H9 (cell line): Measurements from ENCODE around the gene BTRC. TPM values are rescaled to one million over a fixed set of nuclear protein-coding genes. Genes with fewer than 3 reads are reported as not detected.

Experiments used
- DNase-seq: peaks from one replicate; pipeline ENCODE4 v3.0.0-alpha.2; 2017
- H2AFZ ChIP-seq: one replicate; pipeline ENCODE4 v1.6.1; 2013; ENCODE audit warnings: mild to moderate bottlenecking, low read length, control low read depth, moderate library complexity
- H2AK5ac ChIP-seq: 2 replicates; pipeline ENCODE4 v1.6.1; 2013; ENCODE audit warnings: low read length, control low read depth, mixed read lengths; ENCODE audit not compliant: insufficient read length
- H2BK120ac ChIP-seq: one replicate; pipeline ENCODE4 v1.6.1; 2013; ENCODE audit warnings: low read depth, mild to moderate bottlenecking, low read length, control low read depth, inconsistent platforms; ENCODE audit not compliant: poor library complexity, severe bottlenecking
- H2BK12ac ChIP-seq: 2 replicates; pipeline ENCODE4 v1.6.1; 2013; ENCODE audit warnings: low read length, control low read depth, mixed read lengths, low read depth; ENCODE audit not compliant: insufficient read length
- H2BK15ac ChIP-seq: 2 replicates; pipeline ENCODE4 v1.6.1; 2013; ENCODE audit warnings: low read depth, low read length, control low read depth
- H2BK20ac ChIP-seq: one replicate; pipeline ENCODE4 v1.6.1; 2013; ENCODE audit warnings: low read depth, mild to moderate bottlenecking, low read length, control low read depth, inconsistent platforms; ENCODE audit not compliant: poor library complexity, severe bottlenecking
- H2BK5ac ChIP-seq: 2 replicates; pipeline ENCODE4 v1.6.1; 2013; ENCODE audit warnings: low read length, control low read depth, mixed read lengths; ENCODE audit not compliant: insufficient read length
- H3K14ac ChIP-seq: 2 replicates; pipeline ENCODE4 v1.6.1; 2013; ENCODE audit warnings: low read length, control low read depth; ENCODE audit not compliant: insufficient read depth
- H3K18ac ChIP-seq: 2 replicates; pipeline ENCODE4 v1.6.1; 2013; ENCODE audit warnings: low read depth, mild to moderate bottlenecking, mixed read lengths, low read length, control low read depth; ENCODE audit not compliant: insufficient read length
- H3K23ac ChIP-seq: 2 replicates; pipeline ENCODE4 v1.6.1; 2013; ENCODE audit warnings: low read length, control low read depth, mixed read lengths, low read depth; ENCODE audit not compliant: insufficient read length
- H3K23me2 ChIP-seq: 2 replicates; pipeline ENCODE4 v1.6.1; 2013; ENCODE audit warnings: low read depth, mild to moderate bottlenecking, mixed read lengths, low read length, control low read depth; ENCODE audit not compliant: insufficient read length, poor library complexity, severe bottlenecking
- H3K27ac ChIP-seq: 2 replicates; pipeline ENCODE4 v1.5.1; 2013; ENCODE audit warnings: low read length, control low read depth, mixed read lengths, low read depth; ENCODE audit not compliant: insufficient read length
- H3K27me3 ChIP-seq: 2 replicates; pipeline ENCODE4 v1.6.1; 2013; ENCODE audit warnings: low read length, control low read depth, inconsistent platforms; ENCODE audit not compliant: insufficient read depth
- H3K4ac ChIP-seq: 2 replicates; pipeline ENCODE4 v1.6.1; 2013; ENCODE audit warnings: low read depth, mild to moderate bottlenecking, control low read depth, inconsistent platforms, low read length, moderate library complexity
- H3K4me1 ChIP-seq: 2 replicates; pipeline ENCODE4 v1.6.1; 2013; ENCODE audit warnings: low read length, control low read depth, inconsistent platforms; ENCODE audit not compliant: insufficient read depth
- H3K4me2 ChIP-seq: 2 replicates; pipeline ENCODE4 v1.6.1; 2013; ENCODE audit warnings: low read length, control low read depth, mixed read lengths; ENCODE audit not compliant: insufficient read length, insufficient read depth
- H3K56ac ChIP-seq: 2 replicates; pipeline ENCODE4 v1.6.1; 2013; ENCODE audit warnings: low read depth, mild to moderate bottlenecking, mixed read lengths, low read length, control low read depth; ENCODE audit not compliant: insufficient read length
- H3K79me1 ChIP-seq: 2 replicates; pipeline ENCODE4 v1.6.1; 2013; ENCODE audit warnings: low read depth, mild to moderate bottlenecking, moderate library complexity, low read length, control low read depth, inconsistent platforms; ENCODE audit not compliant: insufficient read depth, poor library complexity, severe bottlenecking
- H3K79me2 ChIP-seq: 2 replicates; pipeline ENCODE4 v1.6.1; 2013; ENCODE audit warnings: low read length, control low read depth, inconsistent platforms; ENCODE audit not compliant: insufficient read depth
- H3K9ac ChIP-seq: 2 replicates; pipeline ENCODE4 v1.6.1; 2013; ENCODE audit warnings: low read length, control low read depth, mixed read lengths; ENCODE audit not compliant: insufficient read length; ENCODE audit errors: extremely low read depth
- H3K9me3 ChIP-seq: one replicate; pipeline ENCODE4 v1.6.1; 2013; ENCODE audit warnings: low read depth, low read length, inconsistent platforms; ENCODE audit not compliant: control insufficient read depth
- H3T11ph ChIP-seq: one replicate; pipeline ENCODE4 v1.6.1; 2013; ENCODE audit warnings: mild to moderate bottlenecking, low read length, control low read depth, inconsistent platforms
- H4K20me1 ChIP-seq: one replicate; pipeline ENCODE4 v1.6.1; 2013; ENCODE audit not compliant: control insufficient read depth, insufficient read length, insufficient read depth
- H4K5ac ChIP-seq: 2 replicates; pipeline ENCODE4 v1.6.1; 2013; ENCODE audit warnings: low read depth, mild to moderate bottlenecking, mixed read lengths, low read length, control low read depth; ENCODE audit not compliant: insufficient read length
- H4K8ac ChIP-seq: replicated peaks from 2 replicates; pipeline ENCODE4 v1.6.1; 2013; ENCODE audit warnings: low read length, control low read depth, mixed read lengths, low read depth; ENCODE audit not compliant: insufficient read length
- H4K91ac ChIP-seq: 2 replicates; pipeline ENCODE4 v1.6.1; 2013; ENCODE audit warnings: low read depth, mild to moderate bottlenecking, moderate library complexity, mixed read lengths, low read length, control low read depth; ENCODE audit not compliant: insufficient read length
- H3K27ac Mint-ChIP-seq, 3 experiments: 2 replicates in 2 of 3; 3 replicates in 1 of 3; pipeline ENCODE4 v1.8.0; 2020 to 2021; ENCODE audit warnings: mixed read lengths in 3 of 3, mild to moderate bottlenecking in 1 of 3, moderate library complexity in 1 of 3
- H3K27me3 Mint-ChIP-seq: 2 replicates; pipeline ENCODE4 v1.8.0; 2021; ENCODE audit warnings: low read depth, mild to moderate bottlenecking, moderate library complexity, mixed read lengths
- H3K36me3 Mint-ChIP-seq, 3 experiments: 2 replicates in 2 of 3; 3 replicates in 1 of 3; pipeline ENCODE4 v1.8.0; 2020 to 2021; ENCODE audit warnings: low read depth in 3 of 3, mixed read lengths in 3 of 3; ENCODE audit not compliant: insufficient read depth in 1 of 3
- H3K4me1 Mint-ChIP-seq, 2 experiments: 2 replicates each; pipeline ENCODE4 v1.8.0; 2020; ENCODE audit warnings: mixed read lengths in 2 of 2
- H3K4me3 Mint-ChIP-seq, 2 experiments: 2 replicates in 1 of 2; 3 replicates in 1 of 2; pipeline ENCODE4 v1.8.0; 2020 to 2021; ENCODE audit warnings: mild to moderate bottlenecking in 2 of 2, mixed read lengths in 2 of 2, moderate library complexity in 1 of 2
- H3K9me3 Mint-ChIP-seq, 2 experiments: 2 replicates in 1 of 2; 3 replicates in 1 of 2; pipeline ENCODE4 v1.8.0; 2020; ENCODE audit warnings: mild to moderate bottlenecking in 2 of 2, mixed read lengths in 2 of 2, moderate library complexity in 1 of 2
- WGBS: extraction: QIAGEN DNeasy Blood & Tissue Kit; methylation state at CpG from one replicate; pipeline ENCODE4 v1.1.7; 2013; ENCODE audit warnings: missing lambda C conversion rate, low lambda C conversion rate, mixed read lengths; ENCODE audit not compliant: insufficient read length; ENCODE audit errors: extremely low coverage; 5-methylcytosine and 5-hydroxymethylcytosine counted together
- total RNA-seq: library from RNA; stranded (reverse); gene quantifications from 2 replicates; pipeline ENCODE4 v1.2.1, GENCODE V29; 2021
- TF ChIP-seq, protein P1 (sequence below): fragments of 200-600 bp; sonication (generic); conservative IDR thresholded peaks from 3 replicates; pipeline ENCODE4 v1.8.0; 2021; ENCODE audit warnings: antibody characterized with exemption, mild to moderate bottlenecking

The BTRC gene
- total RNA-seq, 1 experiment from 2014 or later = 24.2 TPM

DNA sequence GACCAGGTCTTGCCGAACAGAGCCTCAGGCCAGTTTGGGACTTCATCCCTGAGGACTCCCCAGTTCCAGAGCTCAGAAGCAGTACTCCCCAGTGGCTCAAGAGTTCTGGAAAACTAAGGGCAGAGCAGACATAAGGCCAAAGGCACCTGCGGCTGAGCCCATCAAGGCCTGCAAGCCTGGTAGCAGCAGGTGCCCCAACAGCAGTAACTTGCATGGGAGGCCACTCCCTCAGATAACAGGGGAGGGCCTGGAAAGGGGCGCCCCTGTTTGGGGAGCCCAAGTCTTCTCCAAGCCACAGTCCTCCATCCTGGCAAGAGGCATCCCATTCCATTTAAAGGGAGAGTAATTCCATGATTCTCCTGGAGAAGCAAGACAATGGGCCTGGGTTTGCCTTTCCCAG, 221.1 kb downstream of the BTRC start:
- Histone ChIP-seq H2BK12ac (no peak overlapping the region), H3K23me2 (peaks cover 8% of the 10 kb centered on the region), H4K20me1 (no peaks in the 10 kb centered on the region), H3K14ac (no peak overlapping the region), H2BK15ac (no peak overlapping the region), H4K5ac (no peak overlapping the region), H3K4ac (no peak overlapping the region), H3K9me3 (no peaks in the 10 kb centered on the region), H3K9ac (no peak overlapping the region), H2BK20ac (no peak overlapping the region), H2AK5ac (no peak overlapping the region), H3T11ph (no peak overlapping the region), H2AFZ (no peak overlapping the region), H3K56ac (no peak overlapping the region), H4K8ac (no peak overlapping the region), H4K91ac (no peak overlapping the region), H3K79me1 (no peaks in the 10 kb centered on the region), H3K27ac (no peak overlapping the region), H3K18ac (no peak overlapping the region), H3K27me3 (peaks cover 6% of the 10 kb centered on the region; the same call in 1 of the 2 replicates), H3K23ac (no peak overlapping the region), H3K4me1 (no peaks in the 10 kb centered on the region), H2BK5ac (no peak overlapping the region), H2BK120ac (no peak overlapping the region), H3K4me2 (no peak overlapping the region), H3K79me2 (no peaks in the 10 kb centered on the region)
- peaks cover 18 to 35% (median 32%) of the 10 kb centered on the region in 3 experiments for H3K36me3 Mint-ChIP-seq
- H3K4me1 Mint-ChIP-seq = peaks cover 20 to 27% of the 10 kb centered on the region in 2 experiments
- H3K4me3 Mint-ChIP-seq = no peak overlapping the region
- peaks cover 3 to 8% of the 10 kb centered on the region in 2 experiments; a peak in 4 of 5 replicates for H3K9me3 Mint-ChIP-seq
- WGBS = no CpG with 5 or more reads among the region's 3 CpGs
- peaks cover 41% of the 10 kb centered on the region for H3K27me3 Mint-ChIP-seq
- TF ChIP-seq, protein P1, sequence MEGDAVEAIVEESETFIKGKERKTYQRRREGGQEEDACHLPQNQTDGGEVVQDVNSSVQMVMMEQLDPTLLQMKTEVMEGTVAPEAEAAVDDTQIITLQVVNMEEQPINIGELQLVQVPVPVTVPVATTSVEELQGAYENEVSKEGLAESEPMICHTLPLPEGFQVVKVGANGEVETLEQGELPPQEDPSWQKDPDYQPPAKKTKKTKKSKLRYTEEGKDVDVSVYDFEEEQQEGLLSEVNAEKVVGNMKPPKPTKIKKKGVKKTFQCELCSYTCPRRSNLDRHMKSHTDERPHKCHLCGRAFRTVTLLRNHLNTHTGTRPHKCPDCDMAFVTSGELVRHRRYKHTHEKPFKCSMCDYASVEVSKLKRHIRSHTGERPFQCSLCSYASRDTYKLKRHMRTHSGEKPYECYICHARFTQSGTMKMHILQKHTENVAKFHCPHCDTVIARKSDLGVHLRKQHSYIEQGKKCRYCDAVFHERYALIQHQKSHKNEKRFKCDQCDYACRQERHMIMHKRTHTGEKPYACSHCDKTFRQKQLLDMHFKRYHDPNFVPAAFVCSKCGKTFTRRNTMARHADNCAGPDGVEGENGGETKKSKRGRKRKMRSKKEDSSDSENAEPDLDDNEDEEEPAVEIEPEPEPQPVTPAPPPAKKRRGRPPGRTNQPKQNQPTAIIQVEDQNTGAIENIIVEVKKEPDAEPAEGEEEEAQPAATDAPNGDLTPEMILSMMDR = no peak
- no peak for DNase-seq
- no peak overlapping the region for H3K27ac Mint-ChIP-seq
